HepG2 (cell line): Measurements from ENCODE around the gene FAM76A.

Experiments used
- ETV5 ChIP-seq: IDR thresholded peaks from 2 replicates; pipeline ENCODE4 v1.6.1; 2018; ENCODE audit warnings: missing biosample characterization, missing genetic modification reagents, inconsistent platforms, borderline replicate concordance
- KAT2B ChIP-seq: fragments of 150-350 bp; IDR thresholded peaks from 2 replicates; pipeline ENCODE4 v1.6.1; 2014; ENCODE audit warnings: low read depth, low read length, borderline replicate concordance
- MYC ChIP-seq: sonication (generic); formaldehyde crosslinking; IDR thresholded peaks from 2 replicates; pipeline ENCODE4 v1.9.0; 2021; ENCODE audit warnings: missing genetic modification reagents, borderline replicate concordance
- POLR2AphosphoS5 ChIP-seq: IDR thresholded peaks from 2 replicates; pipeline ENCODE4 v1.6.1; 2012; ENCODE audit warnings: low read depth, low read length
- SAP130 ChIP-seq: IDR thresholded peaks from 2 replicates; pipeline ENCODE4 v1.6.1; 2016; ENCODE audit warnings: low read depth
- ZNF138 ChIP-seq: sonication (generic); formaldehyde crosslinking; IDR thresholded peaks from 2 replicates; pipeline ENCODE4 v1.5.0; 2020; ENCODE audit warnings: mild to moderate bottlenecking, low read depth, missing genetic modification reagents
- ZNF263 ChIP-seq: sonication (generic); formaldehyde crosslinking; IDR thresholded peaks from 2 replicates; pipeline ENCODE4 v1.4.0; 2020; ENCODE audit warnings: missing genetic modification reagents
- ZNF713 ChIP-seq: sonication (generic); formaldehyde crosslinking; IDR thresholded peaks from 2 replicates; pipeline ENCODE4 v1.4.0; 2020; ENCODE audit warnings: mild to moderate bottlenecking, missing genetic modification reagents
- ZNF768 ChIP-seq: sonication (generic); formaldehyde crosslinking; IDR thresholded peaks from 2 replicates; pipeline ENCODE4 v1.4.0; 2020; ENCODE audit warnings: missing genetic modification reagents
- TF ChIP-seq, protein P1 (sequence below): sonication (generic); formaldehyde crosslinking; IDR thresholded peaks from 2 replicates; pipeline ENCODE4 v1.4.0; 2020; ENCODE audit warnings: mild to moderate bottlenecking, missing genetic modification reagents
- TF ChIP-seq, protein P2 (sequence below): sonication (generic); formaldehyde crosslinking; IDR thresholded peaks from 2 replicates; pipeline ENCODE4 v1.5.0; 2020; ENCODE audit warnings: mild to moderate bottlenecking, missing genetic modification reagents, moderate library complexity
- TF ChIP-seq, protein P3 (sequence below): sonication (generic); formaldehyde crosslinking; IDR thresholded peaks from 2 replicates; pipeline ENCODE4 v1.4.0; 2020; ENCODE audit warnings: missing genetic modification reagents, mild to moderate bottlenecking, borderline replicate concordance

DNA sequence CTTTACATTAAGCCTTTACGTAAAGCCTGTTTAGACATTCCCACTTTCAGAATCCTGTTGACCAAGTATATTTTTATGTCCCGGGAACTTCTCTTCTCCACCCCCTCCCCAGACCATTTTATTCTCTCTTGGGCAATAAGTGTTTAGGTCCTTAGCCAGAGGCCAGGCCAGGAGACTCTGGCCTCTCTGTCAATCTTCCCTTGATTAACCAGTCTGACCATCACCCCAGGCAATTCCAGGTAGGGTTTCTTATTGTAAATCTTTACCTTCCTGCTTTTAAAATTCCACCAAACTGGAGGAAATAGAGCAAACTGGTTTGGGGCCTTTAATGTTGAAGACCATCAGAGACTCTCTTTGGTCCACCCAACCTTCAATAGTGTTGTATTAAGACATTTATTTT is 41.6 kb upstream of the FAM76A start:
- TF ChIP-seq ZNF713, result no peak
- TF ChIP-seq MYC (CRISPR knock-in tag), result no peak
- TF ChIP-seq ETV5 (CRISPR knock-in tag), result no peak
- no peak for TF ChIP-seq SAP130 (CRISPR knock-in tag)
- TF ChIP-seq, protein P1, sequence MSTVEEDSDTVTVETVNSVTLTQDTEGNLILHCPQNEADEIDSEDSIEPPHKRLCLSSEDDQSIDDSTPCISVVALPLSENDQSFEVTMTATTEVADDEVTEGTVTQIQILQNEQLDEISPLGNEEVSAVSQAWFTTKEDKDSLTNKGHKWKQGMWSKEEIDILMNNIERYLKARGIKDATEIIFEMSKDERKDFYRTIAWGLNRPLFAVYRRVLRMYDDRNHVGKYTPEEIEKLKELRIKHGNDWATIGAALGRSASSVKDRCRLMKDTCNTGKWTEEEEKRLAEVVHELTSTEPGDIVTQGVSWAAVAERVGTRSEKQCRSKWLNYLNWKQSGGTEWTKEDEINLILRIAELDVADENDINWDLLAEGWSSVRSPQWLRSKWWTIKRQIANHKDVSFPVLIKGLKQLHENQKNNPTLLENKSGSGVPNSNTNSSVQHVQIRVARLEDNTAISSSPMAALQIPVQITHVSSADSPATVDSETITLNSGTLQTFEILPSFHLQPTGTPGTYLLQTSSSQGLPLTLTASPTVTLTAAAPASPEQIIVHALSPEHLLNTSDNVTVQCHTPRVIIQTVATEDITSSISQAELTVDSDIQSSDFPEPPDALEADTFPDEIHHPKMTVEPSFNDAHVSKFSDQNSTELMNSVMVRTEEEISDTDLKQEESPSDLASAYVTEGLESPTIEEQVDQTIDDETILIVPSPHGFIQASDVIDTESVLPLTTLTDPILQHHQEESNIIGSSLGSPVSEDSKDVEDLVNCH (CRISPR knock-in tag), result no peak
- TF ChIP-seq POLR2AphosphoS5, result no peak
- TF ChIP-seq, protein P2, sequence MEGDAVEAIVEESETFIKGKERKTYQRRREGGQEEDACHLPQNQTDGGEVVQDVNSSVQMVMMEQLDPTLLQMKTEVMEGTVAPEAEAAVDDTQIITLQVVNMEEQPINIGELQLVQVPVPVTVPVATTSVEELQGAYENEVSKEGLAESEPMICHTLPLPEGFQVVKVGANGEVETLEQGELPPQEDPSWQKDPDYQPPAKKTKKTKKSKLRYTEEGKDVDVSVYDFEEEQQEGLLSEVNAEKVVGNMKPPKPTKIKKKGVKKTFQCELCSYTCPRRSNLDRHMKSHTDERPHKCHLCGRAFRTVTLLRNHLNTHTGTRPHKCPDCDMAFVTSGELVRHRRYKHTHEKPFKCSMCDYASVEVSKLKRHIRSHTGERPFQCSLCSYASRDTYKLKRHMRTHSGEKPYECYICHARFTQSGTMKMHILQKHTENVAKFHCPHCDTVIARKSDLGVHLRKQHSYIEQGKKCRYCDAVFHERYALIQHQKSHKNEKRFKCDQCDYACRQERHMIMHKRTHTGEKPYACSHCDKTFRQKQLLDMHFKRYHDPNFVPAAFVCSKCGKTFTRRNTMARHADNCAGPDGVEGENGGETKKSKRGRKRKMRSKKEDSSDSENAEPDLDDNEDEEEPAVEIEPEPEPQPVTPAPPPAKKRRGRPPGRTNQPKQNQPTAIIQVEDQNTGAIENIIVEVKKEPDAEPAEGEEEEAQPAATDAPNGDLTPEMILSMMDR (CRISPR knock-in tag), result no peak
- no peak for TF ChIP-seq ZNF138 (CRISPR knock-in tag)
- no peak for TF ChIP-seq ZNF263 (CRISPR knock-in tag)
- TF ChIP-seq, protein P3, sequence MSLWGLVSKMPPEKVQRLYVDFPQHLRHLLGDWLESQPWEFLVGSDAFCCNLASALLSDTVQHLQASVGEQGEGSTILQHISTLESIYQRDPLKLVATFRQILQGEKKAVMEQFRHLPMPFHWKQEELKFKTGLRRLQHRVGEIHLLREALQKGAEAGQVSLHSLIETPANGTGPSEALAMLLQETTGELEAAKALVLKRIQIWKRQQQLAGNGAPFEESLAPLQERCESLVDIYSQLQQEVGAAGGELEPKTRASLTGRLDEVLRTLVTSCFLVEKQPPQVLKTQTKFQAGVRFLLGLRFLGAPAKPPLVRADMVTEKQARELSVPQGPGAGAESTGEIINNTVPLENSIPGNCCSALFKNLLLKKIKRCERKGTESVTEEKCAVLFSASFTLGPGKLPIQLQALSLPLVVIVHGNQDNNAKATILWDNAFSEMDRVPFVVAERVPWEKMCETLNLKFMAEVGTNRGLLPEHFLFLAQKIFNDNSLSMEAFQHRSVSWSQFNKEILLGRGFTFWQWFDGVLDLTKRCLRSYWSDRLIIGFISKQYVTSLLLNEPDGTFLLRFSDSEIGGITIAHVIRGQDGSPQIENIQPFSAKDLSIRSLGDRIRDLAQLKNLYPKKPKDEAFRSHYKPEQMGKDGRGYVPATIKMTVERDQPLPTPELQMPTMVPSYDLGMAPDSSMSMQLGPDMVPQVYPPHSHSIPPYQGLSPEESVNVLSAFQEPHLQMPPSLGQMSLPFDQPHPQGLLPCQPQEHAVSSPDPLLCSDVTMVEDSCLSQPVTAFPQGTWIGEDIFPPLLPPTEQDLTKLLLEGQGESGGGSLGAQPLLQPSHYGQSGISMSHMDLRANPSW (CRISPR knock-in tag), result no peak
- no peak for TF ChIP-seq KAT2B
- no peak for TF ChIP-seq ZNF768 (CRISPR knock-in tag)
